Thoracic aorta (tissue), 2 donors: ENCODE measurements around the gene NFS1. TPM values are rescaled to one million over a fixed set of nuclear protein-coding genes. Genes with fewer than 3 reads are reported as not detected.

Experiments
- ATAC-seq: fragments of 150-250 bp; one replicate; pipeline ENCODE4 v1.8.0; 2017; ENCODE audit warnings: low read depth; ENCODE audit not compliant: insufficient number of reproducible peaks, low FRiP score
- DNase-seq: peaks from one replicate; pipeline ENCODE4 v3.0.0-alpha.2; 2020; ENCODE audit warnings: low spot score
- H3K27ac ChIP-seq, 2 donors: fragments of 200-600 bp; sonication (generic); 1 replicate in 1 of 2; 2 replicates in 1 of 2; pipeline ENCODE4 v1.5.1; 2016; ENCODE audit warnings: mild to moderate bottlenecking in 2 of 2, moderate library complexity in 2 of 2
- H3K27me3 ChIP-seq: fragments of 200-600 bp; sonication (generic); replicated peaks from 2 replicates; pipeline ENCODE4 v1.6.0; 2016; ENCODE audit warnings: mild to moderate bottlenecking; ENCODE audit not compliant: insufficient read depth
- H3K36me3 ChIP-seq: fragments of 200-600 bp; sonication (generic); one replicate; pipeline ENCODE4 v1.5.1; 2016
- H3K4me1 ChIP-seq, 2 donors: fragments of 200-600 bp; sonication (generic); 1 replicate in 1 of 2; 2 replicates in 1 of 2; pipeline versions ENCODE4 v1.5.1 to v1.6.0; 2016; ENCODE audit warnings: low read depth in 2 of 2, mild to moderate bottlenecking in 1 of 2; ENCODE audit not compliant: control insufficient read depth in 1 of 2
- H3K4me3 ChIP-seq: fragments of 200-600 bp; sonication (generic); 2 replicates; pipeline ENCODE4 v1.5.1; 2016; ENCODE audit warnings: mild to moderate bottlenecking
- H3K9me3 ChIP-seq: fragments of 200-600 bp; sonication (generic); 2 replicates; pipeline ENCODE4 v1.5.1; 2016
- total RNA-seq, 2 donors: library from RNA; depleted of rRNA; stranded (reverse); fragments of >200 nt; gene quantifications; one replicate each; pipeline versions ENCODE4 v1.1.0 to v1.2.3, GENCODE V29; 2016
- TF ChIP-seq, protein P1 (sequence below): fragments of 200-600 bp; sonication (generic); IDR thresholded peaks from one replicate; pipeline ENCODE4 v1.5.1; 2019; ENCODE audit warnings: antibody characterized with exemption

NFS1 gene
- total RNA-seq, 2 donors from 2014 or later = 11.5 to 19.4 TPM

DNA sequence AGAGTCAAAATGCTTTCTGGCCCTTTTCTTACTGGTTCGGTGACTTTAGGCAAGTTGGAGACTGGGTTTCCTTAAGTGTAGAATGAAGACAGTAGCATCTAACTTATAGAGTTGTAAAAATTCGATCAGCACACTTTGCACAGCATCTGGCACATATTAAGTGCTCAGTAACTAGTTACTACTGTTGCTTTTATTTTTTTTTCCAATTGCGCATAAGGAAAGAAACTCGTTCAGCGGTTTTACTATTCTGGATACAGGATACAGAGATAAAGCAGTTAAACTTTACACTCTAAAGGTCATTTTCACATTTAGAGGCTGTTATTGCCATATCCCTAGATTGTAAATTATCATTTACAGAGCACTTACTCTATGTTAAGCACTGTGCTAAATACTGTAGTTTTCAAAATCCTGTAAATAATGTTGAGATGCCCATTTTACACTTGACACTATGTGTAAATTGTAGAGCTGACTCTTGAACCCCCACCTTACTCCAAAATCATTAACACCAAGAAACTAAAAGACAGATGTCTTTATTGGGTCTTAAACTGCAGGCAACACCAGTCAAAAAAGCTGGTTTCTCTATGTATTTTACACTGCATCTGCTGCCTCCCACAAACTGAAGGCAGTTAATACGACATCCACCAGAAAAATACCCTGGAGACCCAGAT is 939 bp upstream of the NFS1 start:
- Histone ChIP-seq H3K9me3 (no peaks in the 10 kb centered on the region), H3K4me3 (peak overlapping the region; percentile 95), H3K27me3 (no peaks in the 10 kb centered on the region), H3K36me3 (peaks cover 28% of the 10 kb centered on the region), H3K4me1 (peaks cover 15 to 28% of the 10 kb centered on the region in 2 donors), H3K27ac (peak overlapping the region; percentile 92 to 94)
- ATAC-seq = no peak
- DNase-seq = no peak
- TF ChIP-seq, protein P1, sequence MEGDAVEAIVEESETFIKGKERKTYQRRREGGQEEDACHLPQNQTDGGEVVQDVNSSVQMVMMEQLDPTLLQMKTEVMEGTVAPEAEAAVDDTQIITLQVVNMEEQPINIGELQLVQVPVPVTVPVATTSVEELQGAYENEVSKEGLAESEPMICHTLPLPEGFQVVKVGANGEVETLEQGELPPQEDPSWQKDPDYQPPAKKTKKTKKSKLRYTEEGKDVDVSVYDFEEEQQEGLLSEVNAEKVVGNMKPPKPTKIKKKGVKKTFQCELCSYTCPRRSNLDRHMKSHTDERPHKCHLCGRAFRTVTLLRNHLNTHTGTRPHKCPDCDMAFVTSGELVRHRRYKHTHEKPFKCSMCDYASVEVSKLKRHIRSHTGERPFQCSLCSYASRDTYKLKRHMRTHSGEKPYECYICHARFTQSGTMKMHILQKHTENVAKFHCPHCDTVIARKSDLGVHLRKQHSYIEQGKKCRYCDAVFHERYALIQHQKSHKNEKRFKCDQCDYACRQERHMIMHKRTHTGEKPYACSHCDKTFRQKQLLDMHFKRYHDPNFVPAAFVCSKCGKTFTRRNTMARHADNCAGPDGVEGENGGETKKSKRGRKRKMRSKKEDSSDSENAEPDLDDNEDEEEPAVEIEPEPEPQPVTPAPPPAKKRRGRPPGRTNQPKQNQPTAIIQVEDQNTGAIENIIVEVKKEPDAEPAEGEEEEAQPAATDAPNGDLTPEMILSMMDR = no peak

DNA sequence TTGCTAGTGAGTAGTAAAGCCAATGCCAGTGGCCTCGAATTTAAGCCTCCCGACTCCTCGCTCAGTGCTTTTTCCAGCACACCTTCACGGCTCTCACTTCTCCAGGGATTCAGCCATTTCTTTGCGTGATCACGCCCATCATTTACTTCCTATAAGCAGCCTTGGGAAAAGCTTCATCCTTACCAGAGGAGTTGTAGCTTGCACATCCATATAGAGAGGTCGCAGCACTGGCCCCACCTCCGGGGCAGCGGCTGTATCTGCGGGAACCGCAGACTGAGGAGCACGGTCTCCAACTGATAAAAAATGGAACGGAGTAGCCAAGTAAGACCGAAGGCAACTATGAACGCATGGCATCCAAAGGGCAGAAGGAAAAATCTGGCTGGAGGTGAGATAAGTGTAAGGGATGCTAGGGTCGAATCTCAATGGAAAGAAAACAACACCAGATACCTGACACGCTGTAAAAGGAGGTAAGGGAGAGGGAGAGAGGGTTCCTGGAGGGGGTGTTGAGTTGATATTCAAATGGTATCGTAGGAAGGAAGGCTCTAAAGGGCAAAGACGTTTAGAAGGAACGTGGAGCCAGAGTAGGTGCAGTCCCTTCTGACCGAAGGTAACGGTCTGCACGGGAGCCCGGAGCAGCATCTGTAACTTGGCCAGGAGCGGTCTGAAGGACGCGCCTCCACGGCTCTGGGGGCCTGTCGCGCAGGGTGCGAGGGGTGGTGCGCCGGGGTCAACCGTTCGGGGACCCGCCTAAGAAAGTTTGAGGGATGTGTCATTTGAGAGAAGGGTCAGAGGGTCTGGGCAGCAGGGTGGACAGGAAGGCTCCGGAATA is 640 bp downstream of the NFS1 start:
- peak overlapping the region; percentile 92 to 94 for H3K27ac ChIP-seq
- ATAC-seq = peak; percentile 23
- no peak for DNase-seq

DNA sequence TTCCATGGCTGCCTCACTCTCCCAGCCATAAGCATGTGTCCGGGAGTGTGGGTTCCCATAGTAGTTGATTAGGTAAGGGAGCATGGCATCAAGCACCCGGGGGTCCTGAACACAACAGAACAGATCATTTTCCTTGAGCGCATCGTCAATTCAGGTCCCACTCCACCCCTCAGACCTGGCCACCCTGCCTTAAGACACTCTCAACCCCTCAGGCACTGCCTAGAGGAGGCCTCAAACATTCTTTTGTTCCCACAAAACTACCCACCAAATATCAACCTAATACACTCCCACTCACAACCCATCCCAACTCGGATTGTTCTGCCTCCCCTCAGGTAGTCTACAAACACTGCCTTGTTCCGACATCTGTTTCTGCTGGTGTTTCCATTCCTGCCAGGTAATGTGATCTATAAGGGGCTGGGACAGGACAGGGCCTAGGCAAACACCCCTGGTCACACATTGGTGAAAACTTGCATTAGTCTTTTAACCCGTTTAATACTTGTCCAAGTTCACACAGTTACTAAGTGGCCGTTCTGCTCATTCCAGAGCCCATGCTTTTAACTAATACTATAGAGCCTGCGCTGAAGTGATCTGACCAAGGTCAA is 1.4 kb downstream of the NFS1 start:
- Histone ChIP-seq H3K36me3 (peaks cover 23% of the 10 kb centered on the region), H3K27ac (peak overlapping the region; percentile 92 to 94), H3K4me3 (peak overlapping the region; percentile 95)

More for the DNA sequence above, 640 bp downstream of the NFS1 start:
- H3K4me3 ChIP-seq = peak overlapping the region; percentile 95
- TF ChIP-seq, protein P1 = no peak
- peaks cover 15 to 28% of the 10 kb centered on the region in 2 donors for H3K4me1 ChIP-seq
- H3K27me3 ChIP-seq = no peaks in the 10 kb centered on the region
- peaks cover 24% of the 10 kb centered on the region for H3K36me3 ChIP-seq
- H3K9me3 ChIP-seq = no peaks in the 10 kb centered on the region

DNA sequence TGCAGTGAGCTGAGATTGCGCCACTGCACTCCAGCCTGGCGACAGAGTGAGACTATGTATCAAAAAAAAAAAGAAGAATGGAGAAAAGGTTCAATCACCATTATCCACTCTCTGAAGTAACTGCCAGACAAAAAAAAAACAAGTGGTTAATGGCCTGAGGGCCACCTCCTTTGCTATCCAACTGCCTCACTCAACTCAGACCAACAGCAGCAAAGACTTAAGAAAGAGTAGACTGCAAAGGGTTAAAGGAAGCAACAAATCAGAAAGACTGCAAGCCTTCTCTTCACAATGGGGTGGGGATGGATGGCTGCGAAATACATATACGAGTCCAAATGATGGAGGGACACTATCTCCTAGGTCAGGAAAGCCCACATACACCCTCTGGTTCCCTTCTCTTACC is 3.2 kb downstream of the NFS1 start:
- DNase-seq (no peak), ATAC-seq (no peak)
- Histone ChIP-seq H3K9me3 (no peaks in the 10 kb centered on the region), H3K27ac (no peak overlapping the region), H3K27me3 (no peaks in the 10 kb centered on the region), H3K36me3 (peaks cover 19% of the 10 kb centered on the region), H3K4me1 (peaks cover 15 to 28% of the 10 kb centered on the region in 2 donors), H3K4me3 (no peak overlapping the region)
- TF ChIP-seq, protein P1 = no peak

More for the DNA sequence above, 1.4 kb downstream of the NFS1 start:
- H3K27me3 ChIP-seq = no peaks in the 10 kb centered on the region
- peaks cover 15 to 28% of the 10 kb centered on the region in 2 donors for H3K4me1 ChIP-seq
- TF ChIP-seq, protein P1 = no peak
- no peak for ATAC-seq
- H3K9me3 ChIP-seq = no peaks in the 10 kb centered on the region
- no peak for DNase-seq

DNA sequence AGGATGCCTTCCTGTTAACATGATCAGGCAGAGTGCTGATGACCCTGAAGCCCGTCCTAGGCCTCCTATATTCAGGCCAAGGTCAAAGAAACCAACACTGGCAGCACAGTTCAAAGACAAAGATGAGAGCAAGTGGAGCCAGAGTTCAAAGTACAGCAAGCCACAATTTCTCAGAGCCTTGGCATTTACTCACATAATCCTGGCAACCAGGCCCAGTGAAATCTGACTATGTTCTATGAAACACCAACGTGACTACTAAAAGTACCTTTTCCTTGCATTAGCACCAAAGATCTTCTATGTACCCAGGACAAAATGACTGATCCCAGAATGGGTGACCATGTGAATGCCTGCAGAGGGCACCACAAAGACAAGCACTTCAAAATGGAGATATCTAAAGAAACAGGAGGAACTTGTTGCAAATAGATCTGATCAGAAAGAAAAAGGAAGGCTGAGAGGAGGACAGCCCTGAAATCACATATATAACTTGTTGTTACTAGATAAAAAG is 3.9 kb downstream of the NFS1 start:
- Histone ChIP-seq H3K9me3 (no peaks in the 10 kb centered on the region), H3K4me3 (no peak overlapping the region), H3K27me3 (no peaks in the 10 kb centered on the region), H3K4me1 (peaks cover 13 to 22% of the 10 kb centered on the region in 2 donors), H3K36me3 (peaks cover 21% of the 10 kb centered on the region), H3K27ac (no peak overlapping the region)
- ATAC-seq (no peak), DNase-seq (no peak)
- TF ChIP-seq, protein P1 = no peak
